Dedifferentiated amniotic fluid mesenchymal stem cell (primary cell): Measurements from ENCODE around the gene TTC4.
A peak's percentile ranks its signal among the peaks of the same experiment; 100 is the strongest.
"Not testable (repeated sequence)": the region's sequence is repeated elsewhere in the genome, so short reads cannot be mapped to it uniquely, and the experiment has no call there.

ENCODE experiments used
- DNase-seq: peaks from one replicate; pipeline ENCODE4 v3.0.0-alpha.2; 2016; ENCODE audit errors: extremely low spot score

Gene TTC4

GRCh38 chr1:54748094-54748835 lies 32.6 kb downstream of the TTC4 start:
- DNase-seq: no peak

DNA sequence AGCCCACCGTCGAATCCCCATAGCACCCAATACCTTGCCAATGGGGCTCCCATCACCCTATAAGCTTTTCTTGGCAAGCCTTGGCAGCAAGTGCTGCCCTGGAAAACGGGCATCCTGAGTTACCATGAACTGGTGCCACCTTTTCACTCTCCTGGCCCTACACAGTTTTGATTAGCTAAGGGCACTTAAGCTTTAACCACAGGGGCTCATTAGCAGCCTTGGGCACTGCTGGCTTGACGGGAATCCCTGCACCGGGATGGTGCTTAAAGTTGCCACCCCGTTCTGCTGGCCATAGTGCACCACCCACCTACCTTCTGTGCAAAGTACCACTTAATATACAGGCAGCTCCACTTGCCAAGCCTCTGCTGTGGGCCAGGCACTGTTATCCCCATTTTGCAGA lies 34.9 kb downstream of the TTC4 start:
- no peak for DNase-seq

DNA sequence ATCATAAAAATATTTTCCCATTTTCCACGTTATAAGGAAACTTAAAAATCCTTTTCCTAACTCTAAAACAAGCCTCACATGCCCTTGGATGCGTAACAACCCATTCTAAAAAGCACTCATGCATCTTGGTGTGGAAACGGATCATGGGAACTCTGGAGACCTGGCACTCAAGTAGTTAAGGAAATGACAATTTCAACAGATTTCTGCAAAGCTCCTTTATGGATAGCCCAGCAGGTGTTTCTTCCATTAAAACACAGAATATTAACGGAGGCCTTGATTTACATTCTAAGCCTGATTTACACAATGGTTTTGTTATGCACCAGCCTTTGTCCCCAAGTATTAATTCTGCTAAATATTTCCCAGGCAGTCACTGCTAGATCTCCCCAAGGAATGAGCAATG lies 35.8 kb downstream of the TTC4 start:
- no peak for DNase-seq

- no peak for DNase-seq
Observed at GRCh38 chr1:54754045-54754444, 38.4 kb downstream of the TTC4 start.

DNA sequence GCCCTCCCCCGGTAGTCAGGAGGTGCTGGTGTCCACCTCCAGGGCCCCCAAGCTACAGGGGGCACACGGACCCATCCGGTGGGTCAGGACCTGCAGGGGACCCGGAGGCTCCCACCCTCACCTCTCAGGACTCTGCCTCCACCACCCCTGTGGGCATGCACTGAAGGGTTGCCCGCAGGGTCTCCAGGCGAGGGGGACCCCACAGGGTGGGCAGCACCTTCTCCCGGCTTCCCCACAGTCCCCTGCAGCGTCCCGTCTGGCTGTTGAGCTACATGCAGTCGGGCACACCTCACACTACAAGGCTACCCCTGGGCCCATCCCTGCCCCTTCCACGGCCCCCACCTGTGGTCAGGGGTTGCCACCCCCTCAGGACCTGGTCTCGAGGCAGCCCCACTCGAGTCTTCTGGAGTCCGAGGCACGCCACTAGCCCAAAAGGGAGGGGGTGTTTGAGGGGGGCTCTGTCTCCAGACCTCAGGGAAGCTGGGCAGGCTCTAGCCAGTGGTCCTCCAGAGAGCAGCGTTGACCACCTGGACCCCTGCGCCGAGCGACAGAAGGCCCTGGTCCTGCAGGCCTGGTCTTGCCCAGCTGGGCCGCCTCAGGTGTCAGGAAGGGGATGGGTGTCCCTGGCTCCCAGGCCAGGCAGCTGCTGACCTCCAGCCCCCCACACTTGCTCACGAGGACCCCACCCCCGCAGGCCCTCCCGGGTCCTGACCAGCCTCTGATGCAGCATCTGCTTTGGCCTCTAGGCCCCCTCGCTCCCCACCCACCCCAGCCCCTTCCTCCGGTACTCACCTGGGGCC lies 39.0 kb downstream of the TTC4 start:
- DNase-seq: no peak

DNA sequence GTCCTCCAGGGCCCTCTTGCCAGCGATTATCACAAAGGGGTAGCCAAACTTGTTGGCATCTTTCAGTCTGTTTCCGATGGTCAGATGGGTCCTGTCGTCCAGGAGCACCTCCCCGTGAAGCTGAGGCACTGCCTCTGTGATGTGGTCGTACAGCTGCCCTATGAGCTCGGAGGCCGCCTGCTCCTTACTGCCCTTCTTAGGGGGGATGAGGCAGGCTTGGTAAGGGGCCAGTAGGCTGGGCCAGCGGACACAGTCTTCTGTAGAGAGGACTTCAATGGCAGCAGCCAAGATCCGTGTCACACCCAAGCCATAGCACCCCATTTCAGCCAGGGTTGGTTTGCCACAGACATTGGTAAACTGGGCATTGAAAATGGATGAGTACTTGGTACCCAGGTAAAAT lies 42.2 kb downstream of the TTC4 start:
- DNase-seq: no peak

GRCh38 chr1:54758678-54759348 lies 43.2 kb downstream of the TTC4 start:
- no peak for DNase-seq

- no peak for DNase-seq
Observed at GRCh38 chr1:54763816-54764132, 48.1 kb downstream of the TTC4 start.

DNA sequence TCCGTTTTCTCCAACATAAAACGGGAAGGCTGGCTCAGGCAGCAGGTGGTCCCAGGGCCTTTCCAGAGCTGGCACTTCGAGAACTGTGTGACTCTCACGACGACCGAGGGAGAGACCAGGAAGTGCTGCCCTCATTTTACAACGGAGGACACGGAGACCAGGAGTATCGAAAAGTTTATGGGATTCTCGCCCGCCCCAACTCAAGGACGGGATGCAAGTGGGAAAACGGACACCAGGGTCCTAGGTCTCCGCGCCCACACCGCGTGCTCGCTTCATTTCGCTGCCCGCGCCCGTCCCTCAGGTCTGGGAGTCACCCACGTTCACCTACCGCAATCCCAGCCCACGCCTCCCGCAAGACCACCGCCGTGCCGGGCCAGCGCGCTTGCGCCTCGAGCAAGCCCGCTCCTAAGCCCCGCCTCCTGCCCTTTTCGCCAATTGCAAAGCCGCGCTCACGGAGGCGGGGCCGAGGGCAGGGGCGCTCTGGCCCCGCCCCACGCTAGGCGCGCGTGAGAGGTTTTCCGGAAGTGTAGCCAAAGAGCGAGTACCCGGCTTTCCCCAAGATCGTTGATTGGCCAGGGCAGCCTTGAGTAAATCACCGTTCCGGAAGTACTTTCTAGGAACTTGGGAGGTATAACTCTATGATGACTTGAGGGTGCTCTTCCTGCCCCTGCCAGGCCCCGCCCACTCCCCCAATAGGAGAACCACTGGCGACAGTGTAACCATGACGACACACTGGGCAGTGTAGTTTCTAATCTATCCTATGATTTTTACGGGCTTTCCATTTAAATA lies 48.7 kb downstream of the TTC4 start, which contains the start of gene PARS2:
Gene PARS2, minus strand, starts transcription at position 391 of the 789 bp plus-strand sequence. CDS start 5,362 bp downstream, outside the sequence.
- DNase-seq: peak; percentile 100

DNA sequence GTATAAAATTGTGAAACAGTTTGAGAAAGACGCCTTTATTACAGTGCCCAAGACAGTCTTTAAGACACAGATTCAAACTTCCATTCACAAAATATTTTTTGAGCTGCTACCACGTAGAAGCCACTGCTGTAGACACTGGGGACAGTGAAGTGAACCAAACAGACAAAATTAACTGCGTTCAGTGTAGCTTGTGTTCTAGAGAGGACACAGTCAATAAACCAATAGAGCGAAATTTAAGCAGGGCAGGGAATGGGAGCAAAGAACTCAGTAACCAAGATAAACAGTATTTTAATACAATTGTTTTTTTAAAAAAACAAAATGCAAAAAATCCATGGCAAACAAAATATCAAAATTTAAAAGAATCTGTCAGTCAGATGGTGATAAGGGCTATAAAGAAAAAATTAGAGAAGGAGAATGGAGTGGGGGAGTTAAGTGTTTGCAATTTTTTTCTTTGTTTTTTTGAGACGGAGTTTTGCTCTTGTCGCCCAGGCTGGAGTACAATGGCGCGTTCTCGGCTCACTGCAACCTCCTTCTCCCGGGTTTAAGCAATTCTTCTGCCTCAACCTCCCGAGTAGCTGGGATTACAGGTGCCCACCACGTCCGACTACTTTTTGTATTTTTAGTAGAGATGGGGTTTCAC lies 49.4 kb downstream of the TTC4 start:
- DNase-seq: no peak

GRCh38 chr1:54766726-54767125 lies 51.1 kb downstream of the TTC4 start:
- DNase-seq: no peak

DNA sequence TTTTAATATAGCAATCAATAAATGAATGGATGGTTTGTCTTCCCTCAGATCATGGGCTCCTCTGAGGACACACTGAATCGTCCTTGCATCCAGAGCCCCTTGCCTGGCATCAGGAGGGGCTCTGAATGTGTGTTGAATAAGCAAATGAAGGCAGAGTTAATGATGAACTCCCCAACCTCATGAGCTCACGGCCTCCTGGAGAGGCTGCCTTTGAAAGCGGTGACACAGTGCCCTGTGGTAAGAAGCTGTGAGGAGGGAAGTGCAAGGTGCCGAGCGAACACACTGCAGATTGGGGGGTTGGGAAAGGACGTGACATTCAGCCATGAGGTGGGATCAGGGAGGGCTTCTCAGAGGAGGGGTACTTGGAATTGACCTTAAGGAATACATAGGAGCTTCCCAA lies 51.9 kb downstream of the TTC4 start:
- no peak for DNase-seq

GRCh38 chr1:54768093-54768492 lies 52.4 kb downstream of the TTC4 start:
- DNase-seq: no peak

- no peak for DNase-seq
Observed at GRCh38 chr1:54772951-54773350, 57.3 kb downstream of the TTC4 start.

GRCh38 chr1:54774820-54775498 lies 59.3 kb downstream of the TTC4 start:
- no peak for DNase-seq

DNA sequence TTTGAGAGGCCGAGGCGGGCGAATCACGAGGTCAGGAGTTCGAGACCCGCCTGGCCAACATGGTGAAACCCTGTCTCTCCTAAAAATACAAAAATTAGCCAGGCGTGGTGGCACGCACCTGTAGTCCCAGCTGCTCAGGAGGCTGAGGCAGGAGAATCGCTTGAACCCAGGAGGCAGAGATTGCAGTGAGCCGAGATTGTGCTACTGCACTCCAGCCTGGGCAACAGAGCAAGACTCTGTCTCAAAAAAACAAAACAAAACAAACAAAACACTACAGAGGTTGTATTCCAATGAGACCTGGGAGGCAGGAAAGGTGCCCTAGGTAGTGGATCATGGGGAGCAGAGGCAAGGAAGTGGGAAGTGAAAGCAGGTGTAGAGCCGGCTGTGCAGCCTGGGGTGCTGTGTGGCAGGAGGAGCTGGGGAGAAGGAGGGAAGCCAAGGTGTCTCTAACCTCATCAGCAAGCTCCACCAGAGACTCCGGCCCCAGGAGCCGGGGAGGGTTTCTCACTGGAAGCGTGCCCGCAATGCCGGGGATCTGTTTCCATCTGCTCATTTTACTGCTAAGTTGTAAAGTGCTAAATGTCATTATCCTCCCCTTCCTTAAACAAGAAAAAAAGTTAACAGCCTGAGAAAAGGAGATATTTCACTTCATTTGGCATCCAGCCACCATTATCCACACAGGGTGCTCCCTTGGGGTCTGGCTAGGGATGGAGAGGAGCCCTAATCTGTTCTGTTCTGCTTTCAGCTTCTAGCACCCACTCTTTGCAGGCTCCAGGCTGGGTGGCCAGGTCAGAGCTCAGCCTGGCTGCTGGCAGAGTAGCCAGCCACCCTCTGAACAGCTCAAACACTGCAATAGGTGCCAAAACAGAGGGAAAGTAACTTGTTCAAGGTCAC lies 60.4 kb downstream of the TTC4 start:
- DNase-seq: not testable (repeated sequence)

DNA sequence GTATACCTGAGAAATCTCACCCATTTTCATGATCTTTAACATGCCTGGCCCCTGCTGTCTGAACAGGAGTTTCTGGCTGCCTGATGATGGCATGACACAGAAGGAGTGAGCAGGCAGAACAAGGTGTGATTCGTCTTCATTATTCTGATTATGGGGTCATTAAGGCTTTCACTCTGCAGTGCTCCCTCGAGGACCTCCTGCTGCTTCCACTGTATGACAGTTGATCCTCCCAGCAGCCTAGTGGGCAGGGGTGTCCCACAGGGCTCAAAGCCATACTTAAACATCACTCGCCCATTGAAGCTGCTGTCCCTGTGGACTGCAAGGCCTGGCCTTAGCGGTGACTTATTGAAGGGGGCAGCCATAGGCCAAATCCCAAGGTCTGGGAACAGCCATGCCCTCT lies 61.4 kb downstream of the TTC4 start:
- DNase-seq: no peak

DNA sequence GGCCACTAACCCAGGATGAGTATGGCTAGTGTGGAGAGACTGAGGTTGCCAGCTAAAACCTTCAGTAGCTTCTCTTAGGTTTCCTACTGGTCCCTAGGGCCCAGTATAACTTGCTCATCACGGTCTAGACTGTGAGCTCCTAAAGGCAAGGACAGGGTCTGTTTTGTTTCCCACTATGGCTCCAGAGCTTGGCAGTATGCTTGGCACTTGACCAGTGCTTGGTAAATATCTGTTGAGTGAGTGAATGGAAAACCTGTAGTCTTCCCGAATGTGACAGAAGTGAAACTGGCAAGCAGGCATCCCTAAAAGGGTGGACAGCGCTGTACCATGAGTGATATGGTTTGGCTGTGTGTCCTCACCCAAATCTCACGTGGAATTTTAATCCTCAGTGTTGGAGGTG lies 61.8 kb downstream of the TTC4 start:
- no peak for DNase-seq

GRCh38 chr1:54781023-54781723 lies 65.5 kb downstream of the TTC4 start:
- DNase-seq: no peak
